Liver (tissue), 3 donors: ENCODE results near the gene KRTAP5-10.
A peak's percentile ranks its signal among the peaks of the same experiment; 100 is the strongest.

Experiments
- FOXA1 ChIP-seq: IDR thresholded peaks from 2 replicates; pipeline ENCODE4 v1.6.1; 2016; ENCODE audit warnings: antibody characterized with exemption
- GABPA ChIP-seq, 2 donors: IDR thresholded peaks in 1 of 2; conservative IDR thresholded peaks in 1 of 2; 2 replicates each; pipeline ENCODE4 v1.6.1; 2016; ENCODE audit warnings: antibody characterized with exemption in 2 of 2, mild to moderate bottlenecking in 1 of 2, moderate library complexity in 1 of 2
- JUND ChIP-seq, 2 donors: IDR thresholded peaks; 2 replicates each; pipeline ENCODE4 v1.6.1; 2016; ENCODE audit warnings: antibody characterized with exemption in 2 of 2
- REST ChIP-seq: IDR thresholded peaks from 2 replicates; pipeline ENCODE4 v1.6.1; 2016; ENCODE audit warnings: antibody characterized with exemption, mild to moderate bottlenecking
- TAF1 ChIP-seq: conservative IDR thresholded peaks from 2 replicates; pipeline ENCODE4 v1.6.1; 2016; ENCODE audit warnings: antibody characterized with exemption, mild to moderate bottlenecking
- YY1 ChIP-seq: IDR thresholded peaks from 2 replicates; pipeline ENCODE4 v1.6.1; 2016; ENCODE audit warnings: antibody characterized with exemption, mild to moderate bottlenecking
- ZBTB33 ChIP-seq: IDR thresholded peaks from 2 replicates; pipeline ENCODE4 v1.6.1; 2016; ENCODE audit warnings: antibody characterized with exemption
- TF ChIP-seq, protein P1 (sequence below): fragments of 150-350 bp; IDR thresholded peaks from 2 replicates; pipeline ENCODE4 v1.5.1; 2017; ENCODE audit warnings: improper control_type of control experiment, low read depth, low read length; ENCODE audit not compliant: missing input control
- TF ChIP-seq, protein P2 (sequence below): IDR thresholded peaks from 2 replicates; pipeline ENCODE4 v1.6.1; 2016; ENCODE audit warnings: antibody characterized with exemption
- donor health status: healthy.
- donor health status: healthy.

- TF ChIP-seq, protein P1, sequence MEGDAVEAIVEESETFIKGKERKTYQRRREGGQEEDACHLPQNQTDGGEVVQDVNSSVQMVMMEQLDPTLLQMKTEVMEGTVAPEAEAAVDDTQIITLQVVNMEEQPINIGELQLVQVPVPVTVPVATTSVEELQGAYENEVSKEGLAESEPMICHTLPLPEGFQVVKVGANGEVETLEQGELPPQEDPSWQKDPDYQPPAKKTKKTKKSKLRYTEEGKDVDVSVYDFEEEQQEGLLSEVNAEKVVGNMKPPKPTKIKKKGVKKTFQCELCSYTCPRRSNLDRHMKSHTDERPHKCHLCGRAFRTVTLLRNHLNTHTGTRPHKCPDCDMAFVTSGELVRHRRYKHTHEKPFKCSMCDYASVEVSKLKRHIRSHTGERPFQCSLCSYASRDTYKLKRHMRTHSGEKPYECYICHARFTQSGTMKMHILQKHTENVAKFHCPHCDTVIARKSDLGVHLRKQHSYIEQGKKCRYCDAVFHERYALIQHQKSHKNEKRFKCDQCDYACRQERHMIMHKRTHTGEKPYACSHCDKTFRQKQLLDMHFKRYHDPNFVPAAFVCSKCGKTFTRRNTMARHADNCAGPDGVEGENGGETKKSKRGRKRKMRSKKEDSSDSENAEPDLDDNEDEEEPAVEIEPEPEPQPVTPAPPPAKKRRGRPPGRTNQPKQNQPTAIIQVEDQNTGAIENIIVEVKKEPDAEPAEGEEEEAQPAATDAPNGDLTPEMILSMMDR, result no peak
- no peak for TF ChIP-seq TAF1
- peak; percentile 36 for TF ChIP-seq REST
- TF ChIP-seq ZBTB33, result no peak
- TF ChIP-seq GABPA (IDR thresholded peaks at IDR 0.05 in 1 of 2, conservative IDR thresholded peaks at IDR 0.05 in 1 of 2), result no peak
- peak; percentile 31 for TF ChIP-seq YY1
- peak; percentile 62 for TF ChIP-seq FOXA1
- peak; percentile 55 to 75 for TF ChIP-seq JUND (IDR thresholded peaks at IDR 0.05)
- TF ChIP-seq, protein P2, sequence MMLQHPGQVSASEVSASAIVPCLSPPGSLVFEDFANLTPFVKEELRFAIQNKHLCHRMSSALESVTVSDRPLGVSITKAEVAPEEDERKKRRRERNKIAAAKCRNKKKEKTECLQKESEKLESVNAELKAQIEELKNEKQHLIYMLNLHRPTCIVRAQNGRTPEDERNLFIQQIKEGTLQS, result no peak
Measured at GRCh38 chr11:71525938-71526495, 39.3 kb upstream of the KRTAP5-10 start.
